CD8-positive, alpha-beta memory T cell (primary cell): ENCODE measurements around the gene ZDHHC17. TPM values are rescaled to one million over a fixed set of nuclear protein-coding genes. Genes with fewer than 3 reads are reported as not detected.

Experiments used
- CTCF ChIA-PET: fragments of 350-600 bp; sonication (Branson Sonifier 250); formaldehyde crosslinking; loops from one replicate; lab custom pipeline; 2021; ENCODE audit warnings: antibody characterized with exemption; lab: Charles Lee
- POLR2A ChIA-PET: fragments of 350-600 bp; sonication (Branson Sonifier 250); formaldehyde crosslinking; loops from one replicate; lab custom pipeline; 2021; ENCODE audit warnings: antibody characterized with exemption; lab: Charles Lee
- DNase-seq, 5 donors: peaks; one replicate each; pipeline versions ENCODE4 v3.0.0 to v3.0.0-alpha.2; 2020 to 2022; ENCODE audit warnings: mixed read lengths in 1 of 5
- H3K27ac ChIP-seq: one replicate; pipeline ENCODE4 v1.7.0; 2013; ENCODE audit warnings: low read depth, mild to moderate bottlenecking, low read length, moderate library complexity
- H3K27me3 ChIP-seq: 2 replicates; pipeline ENCODE4 v1.7.0; 2013; ENCODE audit warnings: low read length, mild to moderate bottlenecking; ENCODE audit not compliant: insufficient read depth, poor library complexity, severe bottlenecking
- H3K36me3 ChIP-seq: 2 replicates; pipeline ENCODE4 v1.7.0; 2013; ENCODE audit warnings: mild to moderate bottlenecking, low read length, moderate library complexity; ENCODE audit not compliant: insufficient read depth
- H3K4me1 ChIP-seq: 2 replicates; pipeline ENCODE4 v1.7.0; 2013; ENCODE audit warnings: mild to moderate bottlenecking, low read length, moderate library complexity; ENCODE audit not compliant: insufficient read depth
- H3K4me3 ChIP-seq: 2 replicates; pipeline ENCODE4 v1.7.0; 2013; ENCODE audit warnings: mild to moderate bottlenecking, low read length
- H3K9me3 ChIP-seq: 2 replicates; pipeline ENCODE4 v1.7.0; 2013; ENCODE audit warnings: mild to moderate bottlenecking, low read length
- H3K27ac Mint-ChIP-seq, 8 donors: one replicate each; pipeline ENCODE4 v1.8.0; 2020 to 2021; ENCODE audit warnings: mixed read lengths in 8 of 8, mild to moderate bottlenecking in 6 of 8, inconsistent platforms in 3 of 8, moderate library complexity in 3 of 8
- H3K27me3 Mint-ChIP-seq, 2 donors: one replicate each; pipeline ENCODE4 v1.8.0; 2020 to 2021; ENCODE audit warnings: mixed read lengths in 2 of 2, mild to moderate bottlenecking in 1 of 2, moderate library complexity in 1 of 2
- H3K36me3 Mint-ChIP-seq, 3 donors: one replicate each; pipeline ENCODE4 v1.8.0; 2020 to 2021; ENCODE audit warnings: mixed read lengths in 3 of 3, inconsistent platforms in 1 of 3, mild to moderate bottlenecking in 1 of 3
- H3K4me1 Mint-ChIP-seq, 3 donors: one replicate each; pipeline ENCODE4 v1.8.0; 2020 to 2021; ENCODE audit warnings: mixed read lengths in 3 of 3, inconsistent platforms in 1 of 3, mild to moderate bottlenecking in 1 of 3
- H3K4me3 Mint-ChIP-seq, 7 donors: one replicate each; pipeline ENCODE4 v1.8.0; 2020 to 2021; ENCODE audit warnings: mixed read lengths in 7 of 7, mild to moderate bottlenecking in 6 of 7, moderate library complexity in 4 of 7, inconsistent platforms in 2 of 7
- H3K9me3 Mint-ChIP-seq, 5 donors: one replicate each; pipeline ENCODE4 v1.8.0; 2020 to 2022; ENCODE audit warnings: mixed read lengths in 5 of 5, mild to moderate bottlenecking in 3 of 5, moderate library complexity in 2 of 5, inconsistent platforms in 1 of 5
- polyA plus RNA-seq: library from polyadenylated mRNA; unstranded; fragments of 300-500 nt; fragmentation: Illumina TruSeq; gene quantifications from one replicate; pipeline ENCODE4 v1.2.3, GENCODE V29; 2021
- total RNA-seq, 2 experiments: library from RNA; stranded (reverse); gene quantifications; one replicate each; pipeline ENCODE4 v1.2.3, GENCODE V29; 2021

Gene ZDHHC17
- total and polyA plus RNA-seq, 3 experiments from 2014 or later, result 14.7 to 21.7 (median 21.4) TPM

- Histone ChIP-seq H3K36me3 (no peaks in the 10 kb centered on the region), H3K9me3 (no peaks in the 10 kb centered on the region), H3K4me3 (no peak overlapping the region), H3K27ac (no peak overlapping the region), H3K4me1 (no peaks in the 10 kb centered on the region), H3K27me3 (no peaks in the 10 kb centered on the region)
- no peak for DNase-seq
- no peak overlapping the region for H3K27ac Mint-ChIP-seq
- no peaks in the 10 kb centered on the region for H3K27me3 Mint-ChIP-seq
- H3K4me1 Mint-ChIP-seq, result no peaks in the 10 kb centered on the region
- CTCF ChIA-PET, result no interaction called here
- no peaks in the 10 kb centered on the region for H3K9me3 Mint-ChIP-seq
- no peak overlapping the region for H3K4me3 Mint-ChIP-seq
- H3K36me3 Mint-ChIP-seq, result peaks cover 22 to 75% (median 25%) of the 10 kb centered on the region in 3 donors
- POLR2A ChIA-PET, result no interaction called here
These were observed 83.3 kb downstream of the ZDHHC17 start for GRCh38 chr12:76847260-76847659.

DNA sequence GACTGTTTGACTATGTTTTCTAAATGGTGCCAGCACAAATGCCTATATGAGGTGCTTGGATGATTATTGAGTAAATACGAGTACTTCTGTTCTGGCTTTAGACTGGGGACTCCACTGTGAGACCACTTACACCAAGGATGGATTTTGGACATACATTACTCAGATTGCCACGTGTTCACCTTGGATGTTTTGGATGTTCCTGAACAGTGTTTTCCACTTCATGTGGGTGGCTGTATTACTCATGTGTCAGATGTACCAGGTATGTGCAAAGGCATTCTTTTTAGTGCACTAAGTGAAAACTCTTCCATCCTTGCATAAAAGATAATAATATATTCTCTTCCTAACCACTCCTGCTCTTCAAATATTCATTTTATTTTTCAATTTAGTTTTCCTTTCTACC, 84.2 kb downstream of the ZDHHC17 start:
- peaks cover 22 to 73% (median 27%) of the 10 kb centered on the region in 3 donors for H3K36me3 Mint-ChIP-seq
- no peak for DNase-seq
- Histone ChIP-seq H3K9me3 (no peaks in the 10 kb centered on the region), H3K27me3 (no peaks in the 10 kb centered on the region), H3K36me3 (no peaks in the 10 kb centered on the region), H3K4me3 (no peak overlapping the region), H3K4me1 (no peaks in the 10 kb centered on the region), H3K27ac (no peak overlapping the region)
- ChIA-PET CTCF (no interaction called here), POLR2A (no interaction called here)
- no peaks in the 10 kb centered on the region for H3K27me3 Mint-ChIP-seq
- no peaks in the 10 kb centered on the region for H3K9me3 Mint-ChIP-seq
- no peak overlapping the region for H3K4me3 Mint-ChIP-seq
- no peaks in the 10 kb centered on the region for H3K4me1 Mint-ChIP-seq
- H3K27ac Mint-ChIP-seq, result no peak overlapping the region

DNA sequence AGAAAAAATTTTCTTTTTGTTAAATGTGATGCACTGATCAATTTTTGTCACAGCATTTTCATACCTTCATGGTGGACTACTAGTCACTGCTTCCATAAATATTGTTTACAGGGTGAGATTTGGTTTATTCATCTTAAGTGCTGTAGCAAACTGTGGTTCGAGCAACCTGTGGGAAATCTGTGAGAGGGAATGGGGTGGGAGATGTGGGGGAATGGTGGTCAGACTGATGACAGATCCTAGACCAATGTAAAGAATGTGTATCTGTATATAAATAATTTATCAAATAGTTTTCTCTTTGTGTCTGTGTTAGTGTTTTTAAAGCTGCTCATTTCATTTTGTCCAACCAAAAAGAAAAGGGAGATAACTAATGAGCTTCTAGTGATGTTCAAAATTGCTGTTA, 88.2 kb downstream of the ZDHHC17 start:
- no peak for DNase-seq

GRCh38 chr12:76855271-76855670, 91.4 kb downstream of the ZDHHC17 start:
- Mint-ChIP-seq H3K27me3 (no peaks in the 10 kb centered on the region), H3K36me3 (peaks cover 26 to 48% (median 28%) of the 10 kb centered on the region in 3 donors), H3K4me3 (no peak overlapping the region), H3K4me1 (no peaks in the 10 kb centered on the region), H3K27ac (no peak overlapping the region), H3K9me3 (peaks cover 0 to 8% (median 0%) of the 10 kb centered on the region in 5 donors)
- DNase-seq, result no peak
- POLR2A ChIA-PET, result no interaction called here
- no peaks in the 10 kb centered on the region for H3K36me3 ChIP-seq
- CTCF ChIA-PET, result no interaction called here
- H3K4me3 ChIP-seq, result no peak overlapping the region
- no peaks in the 10 kb centered on the region for H3K9me3 ChIP-seq
- H3K27ac ChIP-seq, result no peak overlapping the region
- no peaks in the 10 kb centered on the region for H3K4me1 ChIP-seq
- no peaks in the 10 kb centered on the region for H3K27me3 ChIP-seq

More for the DNA sequence above, 88.2 kb downstream of the ZDHHC17 start:
- Mint-ChIP-seq H3K27me3 (no peaks in the 10 kb centered on the region), H3K27ac (no peak overlapping the region), H3K4me1 (no peaks in the 10 kb centered on the region), H3K4me3 (no peak overlapping the region), H3K9me3 (peaks cover 0 to 8% (median 0%) of the 10 kb centered on the region in 5 donors), H3K36me3 (peaks cover 31 to 72% (median 34%) of the 10 kb centered on the region in 3 donors)
- no peak overlapping the region for H3K27ac ChIP-seq
- H3K36me3 ChIP-seq, result no peaks in the 10 kb centered on the region
- ChIA-PET POLR2A (no interaction called here), CTCF (no interaction called here)
- H3K4me3 ChIP-seq, result no peak overlapping the region
- no peaks in the 10 kb centered on the region for H3K4me1 ChIP-seq
- H3K27me3 ChIP-seq, result no peaks in the 10 kb centered on the region
- H3K9me3 ChIP-seq, result no peaks in the 10 kb centered on the region

GRCh38 chr12:76856018-76856644, 92.2 kb downstream of the ZDHHC17 start:
- peaks cover 0 to 8% (median 0%) of the 10 kb centered on the region in 5 donors for H3K9me3 Mint-ChIP-seq
- H3K4me1 Mint-ChIP-seq, result no peaks in the 10 kb centered on the region
- no peak for DNase-seq
- no peak overlapping the region for H3K27ac Mint-ChIP-seq
- H3K4me3 Mint-ChIP-seq, result no peak overlapping the region
- no peaks in the 10 kb centered on the region for H3K4me1 ChIP-seq
- H3K36me3 ChIP-seq, result no peaks in the 10 kb centered on the region
- no peaks in the 10 kb centered on the region for H3K27me3 Mint-ChIP-seq
- ChIA-PET CTCF (no interaction called here), POLR2A (no interaction called here)
- peaks cover 22 to 39% (median 22%) of the 10 kb centered on the region in 3 donors for H3K36me3 Mint-ChIP-seq
- no peak overlapping the region for H3K4me3 ChIP-seq
- no peak overlapping the region for H3K27ac ChIP-seq
- H3K9me3 ChIP-seq, result no peaks in the 10 kb centered on the region
- H3K27me3 ChIP-seq, result no peaks in the 10 kb centered on the region

DNA sequence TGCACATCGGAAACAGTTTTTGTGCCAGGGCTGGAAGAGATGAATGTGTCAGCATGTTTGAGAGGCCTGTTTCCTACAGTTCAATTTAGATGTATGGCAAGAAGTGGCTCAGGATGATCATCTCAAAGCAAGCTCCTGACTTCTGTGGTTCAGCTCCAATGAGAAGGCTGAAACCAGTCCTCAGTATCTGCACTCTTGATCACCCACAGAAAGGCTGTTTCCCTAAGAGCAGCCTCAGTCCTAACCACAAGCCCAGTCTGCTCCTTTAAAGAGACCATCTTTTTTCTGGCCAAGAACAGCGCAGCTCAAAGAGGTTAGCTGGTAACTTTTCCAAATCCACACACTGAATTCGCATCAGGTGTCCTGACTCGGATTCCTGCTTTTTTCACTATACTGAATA, 95.7 kb downstream of the ZDHHC17 start:
- ChIA-PET POLR2A (no interaction called here), CTCF (no interaction called here)
- no peaks in the 10 kb centered on the region for H3K36me3 ChIP-seq
- no peaks in the 10 kb centered on the region for H3K4me1 ChIP-seq
- Mint-ChIP-seq H3K36me3 (peaks cover 5 to 18% (median 16%) of the 10 kb centered on the region in 3 donors), H3K4me1 (no peaks in the 10 kb centered on the region), H3K4me3 (no peak overlapping the region), H3K27me3 (no peaks in the 10 kb centered on the region), H3K9me3 (peaks cover 0 to 8% (median 0%) of the 10 kb centered on the region in 5 donors), H3K27ac (peak overlapping the region in 1 of 8 donors; percentile 17)
- no peaks in the 10 kb centered on the region for H3K27me3 ChIP-seq
- no peak overlapping the region for H3K27ac ChIP-seq
- H3K9me3 ChIP-seq, result no peaks in the 10 kb centered on the region
- DNase-seq, result no peak
- no peak overlapping the region for H3K4me3 ChIP-seq

- H3K9me3 ChIP-seq, result no peaks in the 10 kb centered on the region
- no peaks in the 10 kb centered on the region for H3K27me3 Mint-ChIP-seq
- POLR2A ChIA-PET, result no interaction called here
- H3K9me3 Mint-ChIP-seq, result peaks cover 0 to 8% (median 0%) of the 10 kb centered on the region in 5 donors
- CTCF ChIA-PET, result no interaction called here
- DNase-seq, result no peak
- no peak overlapping the region for H3K27ac ChIP-seq
- no peaks in the 10 kb centered on the region for H3K4me1 ChIP-seq
- no peaks in the 10 kb centered on the region for H3K4me1 Mint-ChIP-seq
- no peak overlapping the region for H3K4me3 ChIP-seq
- no peaks in the 10 kb centered on the region for H3K36me3 ChIP-seq
- peaks cover 0 to 13% (median 10%) of the 10 kb centered on the region in 3 donors for H3K36me3 Mint-ChIP-seq
- H3K4me3 Mint-ChIP-seq, result no peak overlapping the region
- no peak overlapping the region for H3K27ac Mint-ChIP-seq
- no peaks in the 10 kb centered on the region for H3K27me3 ChIP-seq
These were observed 96.3 kb downstream of the ZDHHC17 start for GRCh38 chr12:76860256-76860655.

- Histone ChIP-seq H3K27ac (no peak overlapping the region), H3K27me3 (no peaks in the 10 kb centered on the region), H3K4me1 (no peaks in the 10 kb centered on the region), H3K4me3 (no peak overlapping the region), H3K9me3 (no peaks in the 10 kb centered on the region), H3K36me3 (no peaks in the 10 kb centered on the region)
- no peak overlapping the region for H3K27ac Mint-ChIP-seq
- DNase-seq, result no peak
- peaks cover 2 to 8% of the 10 kb centered on the region in 2 donors for H3K27me3 Mint-ChIP-seq
- H3K9me3 Mint-ChIP-seq, result no peaks in the 10 kb centered on the region
- POLR2A ChIA-PET, result no interaction called here
- H3K4me1 Mint-ChIP-seq, result no peaks in the 10 kb centered on the region
- H3K36me3 Mint-ChIP-seq, result no peaks in the 10 kb centered on the region
- CTCF ChIA-PET, result no interaction called here
- no peak overlapping the region for H3K4me3 Mint-ChIP-seq
These were observed 99.2 kb downstream of the ZDHHC17 start for GRCh38 chr12:76863005-76863670.
